Keratinocyte (primary cell): Measurements from ENCODE around the gene UBQLN4. TPM values are rescaled to one million over a fixed set of nuclear protein-coding genes. Genes with fewer than 3 reads are reported as not detected.

Source experiments
- DNase-seq: peaks from one replicate; pipeline ENCODE4 v3.0.0-alpha.2; 2011; ENCODE audit warnings: low read depth, missing footprints, low spot score
- FAIRE-seq: peaks from 2 replicates; lab custom pipeline; 2011; peaks lifted over from hg19 to GRCh38; lab: Jason Lieb, UNC
- H2AFZ ChIP-seq: 2 replicates; pipeline ENCODE4 v1.6.0; 2012; ENCODE audit warnings: low read length, control low read depth, inconsistent platforms; ENCODE audit not compliant: control insufficient read depth
- H3K27ac ChIP-seq: 2 replicates; pipeline ENCODE4 v1.5.1; 2011; ENCODE audit warnings: low read length; ENCODE audit not compliant: control insufficient read depth, insufficient read depth
- H3K27me3 ChIP-seq: 3 replicates; pipeline ENCODE4 v1.6.0; 2011; ENCODE audit warnings: low read length; ENCODE audit not compliant: control insufficient read depth, insufficient read depth; ENCODE audit errors: extremely low read depth
- H3K36me3 ChIP-seq, 2 experiments: 2 replicates in 1 of 2; 3 replicates in 1 of 2; pipeline ENCODE4 v1.5.1; 2011; ENCODE audit warnings: low read length in 2 of 2, mild to moderate bottlenecking in 1 of 2; ENCODE audit not compliant: control insufficient read depth in 2 of 2, insufficient read depth in 2 of 2; ENCODE audit errors: extremely low read depth in 1 of 2
- H3K4me1 ChIP-seq: 3 replicates; pipeline ENCODE4 v1.5.1; 2011; ENCODE audit warnings: low read length; ENCODE audit not compliant: control insufficient read depth, insufficient read depth; ENCODE audit errors: extremely low read depth
- H3K4me2 ChIP-seq: 3 replicates; pipeline ENCODE4 v1.6.0; 2011; ENCODE audit warnings: low read depth, low read length; ENCODE audit not compliant: control insufficient read depth, insufficient read depth; ENCODE audit errors: extremely low read depth
- H3K4me3 ChIP-seq, 3 experiments: fragments of 200-600 bp in 1 of 3; sonication (generic) in 1 of 3; 2 replicates in 2 of 3; 3 replicates in 1 of 3; pipeline ENCODE4 v1.5.1; 2011 to 2016; ENCODE audit warnings: low read length in 3 of 3, mild to moderate bottlenecking in 3 of 3, control low read depth in 2 of 3, inconsistent platforms in 1 of 3, low read depth in 1 of 3, mixed read lengths in 1 of 3, mixed run types in 1 of 3, moderate library complexity in 1 of 3; ENCODE audit not compliant: control insufficient read depth in 2 of 3, insufficient read depth in 2 of 3; ENCODE audit errors: extremely low read depth in 1 of 3
- H3K79me2 ChIP-seq: 2 replicates; pipeline ENCODE4 v1.6.0; 2012; ENCODE audit warnings: low read length; ENCODE audit not compliant: control insufficient read depth, insufficient read depth
- H3K9ac ChIP-seq: 3 replicates; pipeline ENCODE4 v1.6.0; 2011; ENCODE audit warnings: low read length; ENCODE audit not compliant: control insufficient read depth, insufficient read depth; ENCODE audit errors: extremely low read depth
- H3K9me1 ChIP-seq: 3 replicates; pipeline ENCODE4 v1.6.0; 2011; ENCODE audit warnings: low read length; ENCODE audit not compliant: control insufficient read depth, insufficient read depth; ENCODE audit errors: extremely low read depth
- H3K9me3 ChIP-seq: 2 replicates; pipeline ENCODE4 v1.5.1; 2012; ENCODE audit warnings: low read depth, low read length; ENCODE audit not compliant: control insufficient read depth
- H4K20me1 ChIP-seq: 3 replicates; pipeline ENCODE4 v1.6.0; 2011; ENCODE audit warnings: low read length; ENCODE audit not compliant: control insufficient read depth, insufficient read depth; ENCODE audit errors: extremely low read depth
- EZH2 ChIP-seq: IDR thresholded peaks from one replicate; pipeline ENCODE4 v1.6.1; 2012; ENCODE audit warnings: inconsistent platforms, mild to moderate bottlenecking, low read length, moderate library complexity
- dilution Hi-C: fragments of 300-500 bp; cut with MboI; formaldehyde crosslinking; loops from one replicate; pipeline ENCODE4 v1.7.0; 2020; ENCODE audit warnings: low sequenced_read_pairs; ENCODE audit not compliant: extremely low pct_ligation_motif_present
- polyA plus RNA-seq, 5 experiments: library from polyadenylated mRNA; depleted of rRNA in 3 of 5; stranded (reverse) in 3 of 5; stranded (forward) in 1 of 5; unstranded in 1 of 5; fragments of >200 nt; gene quantifications; 1 replicate in 1 of 5; 2 replicates in 3 of 5; 3 replicates in 1 of 5; pipeline versions ENCODE4 v1.2.1 to v1.2.3, GENCODE V29; 2011 to 2012; ENCODE audit warnings: missing spikeins in 2 of 5, low read depth in 1 of 5, low replicate concordance in 1 of 5
- TF ChIP-seq, protein P1 (sequence below), 3 experiments: IDR thresholded peaks in 1 of 3; conservative IDR thresholded peaks in 1 of 3; optimal IDR thresholded peaks in 1 of 3; 2 replicates in 2 of 3; 3 replicates in 1 of 3; pipeline versions ENCODE3 to v1.5.1; 2011; ENCODE audit warnings: low read length in 3 of 3, mild to moderate bottlenecking in 3 of 3, moderate library complexity in 2 of 3, control low read depth in 1 of 3, inconsistent platforms in 1 of 3; ENCODE audit not compliant: insufficient read depth in 2 of 3; ENCODE audit errors: extremely low read depth in 1 of 3

Gene UBQLN4
- polyA plus RNA-seq, 1 donor (not counting 4 experiments of a cell fraction or from before 2014, with no cell fraction given): 35.8 TPM

GRCh38 chr1:156076609-156077429, 23.2 kb upstream of the UBQLN4 start:
- no peaks in the 10 kb centered on the region for H3K9me3 ChIP-seq
- H3K4me1 ChIP-seq: no peaks in the 10 kb centered on the region
- H3K27ac ChIP-seq: no peak overlapping the region
- dilution Hi-C loops: no loop called here
- TF ChIP-seq EZH2: no peak
- TF ChIP-seq, protein P1, sequence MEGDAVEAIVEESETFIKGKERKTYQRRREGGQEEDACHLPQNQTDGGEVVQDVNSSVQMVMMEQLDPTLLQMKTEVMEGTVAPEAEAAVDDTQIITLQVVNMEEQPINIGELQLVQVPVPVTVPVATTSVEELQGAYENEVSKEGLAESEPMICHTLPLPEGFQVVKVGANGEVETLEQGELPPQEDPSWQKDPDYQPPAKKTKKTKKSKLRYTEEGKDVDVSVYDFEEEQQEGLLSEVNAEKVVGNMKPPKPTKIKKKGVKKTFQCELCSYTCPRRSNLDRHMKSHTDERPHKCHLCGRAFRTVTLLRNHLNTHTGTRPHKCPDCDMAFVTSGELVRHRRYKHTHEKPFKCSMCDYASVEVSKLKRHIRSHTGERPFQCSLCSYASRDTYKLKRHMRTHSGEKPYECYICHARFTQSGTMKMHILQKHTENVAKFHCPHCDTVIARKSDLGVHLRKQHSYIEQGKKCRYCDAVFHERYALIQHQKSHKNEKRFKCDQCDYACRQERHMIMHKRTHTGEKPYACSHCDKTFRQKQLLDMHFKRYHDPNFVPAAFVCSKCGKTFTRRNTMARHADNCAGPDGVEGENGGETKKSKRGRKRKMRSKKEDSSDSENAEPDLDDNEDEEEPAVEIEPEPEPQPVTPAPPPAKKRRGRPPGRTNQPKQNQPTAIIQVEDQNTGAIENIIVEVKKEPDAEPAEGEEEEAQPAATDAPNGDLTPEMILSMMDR (optimal IDR thresholded peaks at IDR 0.05 in 1 of 3, IDR thresholded peaks at IDR 0.05 in 1 of 3, conservative IDR thresholded peaks at IDR 0.05 in 1 of 3; ENCODE audit: extremely low read depth in 1 of 3, insufficient read depth in 2 of 3, low read length in 3 of 3): no peak
- peaks cover 3 to 5% of the 10 kb centered on the region in 2 experiments for H3K36me3 ChIP-seq
- no peak overlapping the region for H3K4me2 ChIP-seq
- no peak overlapping the region for H3K4me3 ChIP-seq
- H4K20me1 ChIP-seq: no peaks in the 10 kb centered on the region
- H3K79me2 ChIP-seq: no peaks in the 10 kb centered on the region
- H3K27me3 ChIP-seq: no peaks in the 10 kb centered on the region
- H2AFZ ChIP-seq: no peak overlapping the region
- H3K9me1 ChIP-seq: no peaks in the 10 kb centered on the region
- no peak overlapping the region for H3K9ac ChIP-seq
- no peak for DNase-seq
- FAIRE-seq: no peak

- Histone ChIP-seq H3K36me3 (peaks cover 5% of the 10 kb centered on the region in 2 experiments), H3K4me2 (no peak overlapping the region), H3K27ac (no peak overlapping the region), H3K27me3 (no peaks in the 10 kb centered on the region), H3K79me2 (no peaks in the 10 kb centered on the region), H3K9me1 (no peaks in the 10 kb centered on the region), H4K20me1 (no peaks in the 10 kb centered on the region), H3K4me3 (no peak overlapping the region), H3K9me3 (no peaks in the 10 kb centered on the region), H3K4me1 (no peaks in the 10 kb centered on the region), H3K9ac (no peak overlapping the region), H2AFZ (no peak overlapping the region)
- no peak for FAIRE-seq
- TF ChIP-seq, protein P1 (optimal IDR thresholded peaks at IDR 0.05 in 1 of 3, IDR thresholded peaks at IDR 0.05 in 1 of 3, conservative IDR thresholded peaks at IDR 0.05 in 1 of 3; ENCODE audit: extremely low read depth in 1 of 3, insufficient read depth in 2 of 3, low read length in 3 of 3): no peak
- no peak for TF ChIP-seq EZH2
- dilution Hi-C loops: no loop called here
- no peak for DNase-seq
These were observed 22.2 kb upstream of the UBQLN4 start for GRCh38 chr1:156075775-156076204.
